ENCODE results near the gene LRRN2.

Gene LRRN2

DNA sequence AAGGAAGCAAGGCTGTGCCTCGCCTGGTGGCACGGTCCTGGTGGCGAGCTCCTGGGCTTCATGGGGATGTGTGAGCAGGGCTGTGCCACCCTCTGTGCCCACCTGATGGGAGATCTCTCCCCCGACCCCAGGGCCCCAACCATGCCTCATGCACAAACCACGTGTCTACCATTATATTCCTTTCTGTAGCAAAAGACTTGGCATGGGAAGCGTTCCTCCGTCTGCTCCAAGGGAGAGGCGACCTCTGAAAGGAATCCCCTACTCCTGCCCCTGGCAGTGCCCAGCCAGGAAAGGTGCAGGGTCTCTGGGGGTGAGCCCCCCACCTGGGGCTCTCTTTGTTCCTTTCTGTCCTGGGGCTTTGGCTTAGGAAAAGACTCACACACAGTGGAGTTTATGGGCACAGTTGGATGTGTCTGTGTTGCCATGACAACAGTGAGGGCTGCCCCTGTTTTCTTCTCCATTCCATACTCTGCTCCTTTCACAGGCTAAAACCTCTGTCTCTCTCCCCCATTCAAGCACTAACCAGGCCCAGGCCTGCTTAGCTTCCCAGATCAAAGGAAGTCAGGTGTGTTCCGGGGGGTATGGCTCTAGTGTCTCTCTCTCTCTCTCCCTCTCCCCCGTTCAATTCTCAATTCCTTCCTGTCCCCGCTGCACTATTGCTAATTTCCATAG, 21.4 kb upstream of the LRRN2 start:
- TF ChIP-seq, protein P1, sequence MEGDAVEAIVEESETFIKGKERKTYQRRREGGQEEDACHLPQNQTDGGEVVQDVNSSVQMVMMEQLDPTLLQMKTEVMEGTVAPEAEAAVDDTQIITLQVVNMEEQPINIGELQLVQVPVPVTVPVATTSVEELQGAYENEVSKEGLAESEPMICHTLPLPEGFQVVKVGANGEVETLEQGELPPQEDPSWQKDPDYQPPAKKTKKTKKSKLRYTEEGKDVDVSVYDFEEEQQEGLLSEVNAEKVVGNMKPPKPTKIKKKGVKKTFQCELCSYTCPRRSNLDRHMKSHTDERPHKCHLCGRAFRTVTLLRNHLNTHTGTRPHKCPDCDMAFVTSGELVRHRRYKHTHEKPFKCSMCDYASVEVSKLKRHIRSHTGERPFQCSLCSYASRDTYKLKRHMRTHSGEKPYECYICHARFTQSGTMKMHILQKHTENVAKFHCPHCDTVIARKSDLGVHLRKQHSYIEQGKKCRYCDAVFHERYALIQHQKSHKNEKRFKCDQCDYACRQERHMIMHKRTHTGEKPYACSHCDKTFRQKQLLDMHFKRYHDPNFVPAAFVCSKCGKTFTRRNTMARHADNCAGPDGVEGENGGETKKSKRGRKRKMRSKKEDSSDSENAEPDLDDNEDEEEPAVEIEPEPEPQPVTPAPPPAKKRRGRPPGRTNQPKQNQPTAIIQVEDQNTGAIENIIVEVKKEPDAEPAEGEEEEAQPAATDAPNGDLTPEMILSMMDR (IDR thresholded peaks at IDR 0.05; ENCODE audit: low read depth, low read length, missing control alignments) = no peak
- no peak overlapping the region for H3K4me3 ChIP-seq (ENCODE audit: low read depth, low read length)
- in situ Hi-C loops (cut with HindIII; ENCODE audit: low sequenced_read_pairs) = no loop called here
- DNase-seq (ENCODE audit: low read depth) = no peak

- no peak overlapping the region for H3K4me3 ChIP-seq (ENCODE audit: low read depth, low read length)
- TF ChIP-seq, protein P1 (IDR thresholded peaks at IDR 0.05; ENCODE audit: low read depth, low read length, missing control alignments) = no peak
- in situ Hi-C loops (cut with HindIII; ENCODE audit: low sequenced_read_pairs) = no loop called here
- no peak for DNase-seq (ENCODE audit: low read depth)
These were observed 20.6 kb upstream of the LRRN2 start for GRCh38 chr1:204705888-204706837.

GRCh38 chr1:204705493-204705811, 19.9 kb upstream of the LRRN2 start:
- in situ Hi-C loops (cut with HindIII; ENCODE audit: low sequenced_read_pairs) = no loop called here
- DNase-seq (ENCODE audit: low read depth) = no peak
- TF ChIP-seq, protein P1 (IDR thresholded peaks at IDR 0.05; ENCODE audit: low read depth, low read length, missing control alignments) = no peak

DNA sequence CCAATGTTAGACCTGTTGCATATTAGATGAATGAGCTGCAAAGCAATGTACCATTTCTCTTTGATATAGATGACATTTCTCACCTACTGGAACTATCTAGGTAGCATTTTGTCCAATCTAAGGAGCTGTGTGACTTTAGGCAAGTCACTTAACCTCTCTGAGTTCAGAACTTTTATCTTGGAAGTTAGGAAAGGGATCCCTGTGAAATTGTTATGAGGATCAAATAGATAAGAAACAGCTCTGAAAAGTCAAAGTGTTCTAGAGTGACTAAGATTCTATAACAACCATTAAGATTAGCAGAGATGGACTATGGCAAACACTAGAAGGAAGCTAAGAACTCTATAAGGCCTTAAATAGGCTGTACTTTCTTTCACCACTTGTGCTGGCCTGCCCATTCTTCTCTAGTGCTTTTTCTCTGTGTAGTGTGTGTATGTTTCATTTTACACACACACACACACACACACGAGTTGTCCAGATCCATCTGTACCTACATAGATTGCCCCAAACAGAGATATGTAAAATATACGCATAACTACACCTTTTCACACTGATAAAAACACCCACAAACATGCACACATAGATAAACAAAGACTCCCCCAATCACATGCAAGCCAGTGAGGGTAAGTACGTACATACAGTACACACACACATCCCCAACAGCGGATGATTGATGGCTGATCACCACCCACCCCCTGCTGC, 19.4 kb upstream of the LRRN2 start:
- TF ChIP-seq, protein P1 (IDR thresholded peaks at IDR 0.05; ENCODE audit: low read depth, low read length, missing control alignments) = no peak
- in situ Hi-C loops (cut with HindIII; ENCODE audit: low sequenced_read_pairs) = no loop called here
- DNase-seq (ENCODE audit: low read depth) = no peak
- H3K4me3 ChIP-seq (ENCODE audit: low read depth, low read length) = no peak overlapping the region

More at GRCh38 chr1:204705493-204705811, 19.9 kb upstream of the LRRN2 start:
- no peak overlapping the region for H3K4me3 ChIP-seq (ENCODE audit: low read depth, low read length)

DNA sequence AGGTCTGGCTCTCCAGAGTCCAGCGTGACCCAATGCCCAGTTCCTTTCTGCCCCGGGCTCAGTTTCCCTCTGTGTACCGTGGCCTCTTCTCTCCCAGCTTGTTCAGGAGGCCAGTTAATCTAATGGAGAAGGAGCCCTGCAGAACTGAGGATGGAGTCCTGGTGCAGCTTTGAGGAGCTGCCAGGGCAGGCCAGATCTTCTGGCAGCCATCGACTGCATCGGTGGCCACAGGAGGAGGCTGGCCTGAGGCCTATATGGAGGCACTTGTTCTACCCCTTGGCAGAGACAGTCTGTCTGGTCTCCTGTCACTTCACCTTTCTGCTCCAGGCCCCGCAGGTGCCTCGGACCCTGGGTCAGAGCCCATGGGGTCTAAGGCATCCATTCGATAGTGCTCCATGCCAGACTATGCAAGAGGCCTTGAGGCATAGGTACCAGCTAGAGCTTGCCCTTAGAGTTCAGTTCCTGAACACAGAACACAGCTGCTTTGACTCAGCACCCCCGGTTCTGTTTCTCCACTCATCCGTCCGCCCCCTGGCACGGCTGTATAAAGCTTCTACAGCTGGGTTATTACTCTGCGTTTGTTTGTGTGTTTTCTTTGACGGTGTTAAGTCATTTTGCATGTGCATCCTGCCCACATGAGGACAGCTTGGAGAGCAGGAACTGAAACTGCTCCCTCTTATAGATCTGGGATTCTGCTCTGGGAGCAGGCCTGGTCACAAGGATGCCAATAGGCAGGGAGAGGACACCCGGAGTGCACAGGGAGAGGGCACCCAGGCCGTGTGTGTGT, 18.5 kb upstream of the LRRN2 start:
- TF ChIP-seq, protein P1 (IDR thresholded peaks at IDR 0.05; ENCODE audit: low read depth, low read length, missing control alignments) = no peak

DNA sequence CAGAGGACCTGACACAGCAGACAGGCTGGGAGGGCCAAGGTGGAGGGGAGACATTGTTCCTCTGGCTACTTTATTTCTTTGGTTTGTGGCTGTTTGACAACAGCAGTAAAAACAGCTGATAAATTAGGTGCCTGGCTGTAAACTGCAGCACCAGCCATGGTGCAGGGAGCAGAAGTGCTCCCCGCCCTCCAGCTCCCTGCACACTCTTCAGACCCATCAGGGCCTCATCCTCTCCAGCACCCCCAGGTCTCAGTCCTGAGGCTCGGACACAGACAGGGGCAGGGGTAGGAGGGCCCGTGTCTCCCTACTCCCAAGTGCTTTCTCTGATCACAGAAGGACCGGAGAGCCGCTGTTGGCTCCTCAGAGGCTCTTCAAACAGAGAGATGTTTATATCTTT, 17.7 kb upstream of the LRRN2 start:
- no peak overlapping the region for H3K4me3 ChIP-seq (ENCODE audit: low read depth, low read length)
- DNase-seq (ENCODE audit: low read depth) = no peak
- in situ Hi-C loops (cut with HindIII; ENCODE audit: low sequenced_read_pairs) = no loop called here
- TF ChIP-seq, protein P1 (IDR thresholded peaks at IDR 0.05; ENCODE audit: low read depth, low read length, missing control alignments) = no peak

More for the DNA sequence above, 18.5 kb upstream of the LRRN2 start:
- in situ Hi-C loops (cut with HindIII; ENCODE audit: low sequenced_read_pairs) = no loop called here
- DNase-seq (ENCODE audit: low read depth) = no peak
- H3K4me3 ChIP-seq (ENCODE audit: low read depth, low read length) = no peak overlapping the region
